Chondrocyte (in vitro differentiated cells): ENCODE results near the gene PRLR. TPM values are rescaled to one million over a fixed set of nuclear protein-coding genes. Genes with fewer than 3 reads are reported as not detected.

Experiments used
- DNase-seq: peaks from one replicate; pipeline ENCODE4 v3.0.0; 2021; ENCODE audit warnings: mixed read lengths, low spot score
- H3K27ac Mint-ChIP-seq: one replicate; pipeline ENCODE4 v1.8.0; 2021; ENCODE audit warnings: mild to moderate bottlenecking, moderate library complexity, mixed read lengths; ENCODE audit not compliant: unreplicated experiment
- H3K27me3 Mint-ChIP-seq: 2 replicates; pipeline ENCODE4 v1.8.0; 2021; ENCODE audit warnings: low read depth, mixed read lengths
- H3K36me3 Mint-ChIP-seq: 2 replicates; pipeline ENCODE4 v1.8.0; 2021; ENCODE audit warnings: low read depth, mixed read lengths
- H3K4me1 Mint-ChIP-seq: 2 replicates; pipeline ENCODE4 v1.8.0; 2021; ENCODE audit warnings: low read depth, mild to moderate bottlenecking, mixed read lengths
- H3K4me3 Mint-ChIP-seq: one replicate; pipeline ENCODE4 v1.8.0; 2021; ENCODE audit warnings: mild to moderate bottlenecking, moderate library complexity, mixed read lengths; ENCODE audit not compliant: unreplicated experiment
- H3K9me3 Mint-ChIP-seq: 2 replicates; pipeline ENCODE4 v1.8.0; 2021; ENCODE audit warnings: low read depth, mixed read lengths
- total RNA-seq: library from RNA; stranded (reverse); gene quantifications from 3 replicates; pipeline ENCODE4 v1.2.1, GENCODE V29; 2021
- TF ChIP-seq, protein P1 (sequence below): fragments of 200-600 bp; sonication (generic); IDR thresholded peaks from 2 replicates; pipeline ENCODE4 v1.5.0; 2021; ENCODE audit warnings: antibody characterized with exemption, mild to moderate bottlenecking, moderate library complexity

The PRLR gene
- total RNA-seq, 1 donor from 2014 or later: 0.05 TPM

DNA sequence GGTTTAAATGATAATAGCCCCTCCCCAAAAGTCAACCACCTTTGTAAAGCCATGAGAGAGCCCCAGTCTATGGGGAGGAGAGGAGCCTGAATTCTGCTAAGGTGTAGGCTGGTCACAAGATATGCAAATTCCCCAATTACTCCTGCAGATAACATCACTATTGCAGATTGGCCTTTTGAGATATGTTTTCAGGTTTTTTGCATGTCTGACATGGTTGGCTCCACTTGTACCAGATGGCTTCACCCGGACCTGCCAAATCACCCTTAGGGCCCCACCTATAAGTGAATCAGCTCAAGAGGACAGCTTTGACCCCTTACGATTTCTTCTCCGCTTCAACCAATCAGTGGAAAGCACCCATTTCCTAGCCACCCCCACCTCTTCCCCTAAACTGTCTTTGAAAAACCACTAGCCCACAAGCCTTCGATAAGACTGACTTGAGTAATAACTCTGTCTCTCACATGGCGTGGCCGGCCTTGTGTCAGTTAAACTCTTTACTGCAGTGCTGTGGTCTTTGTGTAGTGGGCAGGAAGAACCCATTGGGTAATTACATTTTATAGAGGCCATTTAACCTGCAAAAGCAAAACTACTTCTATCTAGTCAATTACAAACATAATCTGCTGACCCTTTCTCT, 69.7 kb downstream of the PRLR start:
- no peaks in the 10 kb centered on the region for H3K9me3 Mint-ChIP-seq
- no peak overlapping the region for H3K27ac Mint-ChIP-seq
- no peaks in the 10 kb centered on the region for H3K36me3 Mint-ChIP-seq
- no peak overlapping the region for H3K4me3 Mint-ChIP-seq
- no peak for DNase-seq
- peaks cover 3% of the 10 kb centered on the region for H3K27me3 Mint-ChIP-seq
- no peaks in the 10 kb centered on the region for H3K4me1 Mint-ChIP-seq
- TF ChIP-seq, protein P1, sequence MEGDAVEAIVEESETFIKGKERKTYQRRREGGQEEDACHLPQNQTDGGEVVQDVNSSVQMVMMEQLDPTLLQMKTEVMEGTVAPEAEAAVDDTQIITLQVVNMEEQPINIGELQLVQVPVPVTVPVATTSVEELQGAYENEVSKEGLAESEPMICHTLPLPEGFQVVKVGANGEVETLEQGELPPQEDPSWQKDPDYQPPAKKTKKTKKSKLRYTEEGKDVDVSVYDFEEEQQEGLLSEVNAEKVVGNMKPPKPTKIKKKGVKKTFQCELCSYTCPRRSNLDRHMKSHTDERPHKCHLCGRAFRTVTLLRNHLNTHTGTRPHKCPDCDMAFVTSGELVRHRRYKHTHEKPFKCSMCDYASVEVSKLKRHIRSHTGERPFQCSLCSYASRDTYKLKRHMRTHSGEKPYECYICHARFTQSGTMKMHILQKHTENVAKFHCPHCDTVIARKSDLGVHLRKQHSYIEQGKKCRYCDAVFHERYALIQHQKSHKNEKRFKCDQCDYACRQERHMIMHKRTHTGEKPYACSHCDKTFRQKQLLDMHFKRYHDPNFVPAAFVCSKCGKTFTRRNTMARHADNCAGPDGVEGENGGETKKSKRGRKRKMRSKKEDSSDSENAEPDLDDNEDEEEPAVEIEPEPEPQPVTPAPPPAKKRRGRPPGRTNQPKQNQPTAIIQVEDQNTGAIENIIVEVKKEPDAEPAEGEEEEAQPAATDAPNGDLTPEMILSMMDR: no peak

DNA sequence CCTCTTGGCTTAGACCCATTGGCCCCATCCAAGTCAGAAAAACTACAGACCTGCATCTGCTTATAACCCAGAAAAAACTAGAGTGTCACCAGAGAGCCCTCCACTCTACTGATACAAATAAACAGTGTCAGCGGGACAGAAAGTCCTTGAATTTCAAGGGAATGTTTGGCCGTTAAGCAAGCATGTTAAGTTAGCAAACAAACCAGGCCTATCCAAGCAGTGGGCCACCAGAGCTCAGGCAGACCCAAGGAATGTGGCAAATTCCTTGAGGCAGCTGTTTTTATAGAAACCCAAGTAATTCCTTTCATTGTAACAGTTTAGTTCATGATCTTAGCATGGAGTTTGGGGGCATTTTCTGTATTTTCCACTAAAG, 70.9 kb downstream of the PRLR start:
- no peaks in the 10 kb centered on the region for H3K9me3 Mint-ChIP-seq
- no peak overlapping the region for H3K27ac Mint-ChIP-seq
- TF ChIP-seq, protein P1: no peak
- H3K4me1 Mint-ChIP-seq: no peaks in the 10 kb centered on the region
- H3K36me3 Mint-ChIP-seq: no peaks in the 10 kb centered on the region
- peaks cover 3% of the 10 kb centered on the region for H3K27me3 Mint-ChIP-seq
- DNase-seq: no peak
- H3K4me3 Mint-ChIP-seq: no peak overlapping the region

DNA sequence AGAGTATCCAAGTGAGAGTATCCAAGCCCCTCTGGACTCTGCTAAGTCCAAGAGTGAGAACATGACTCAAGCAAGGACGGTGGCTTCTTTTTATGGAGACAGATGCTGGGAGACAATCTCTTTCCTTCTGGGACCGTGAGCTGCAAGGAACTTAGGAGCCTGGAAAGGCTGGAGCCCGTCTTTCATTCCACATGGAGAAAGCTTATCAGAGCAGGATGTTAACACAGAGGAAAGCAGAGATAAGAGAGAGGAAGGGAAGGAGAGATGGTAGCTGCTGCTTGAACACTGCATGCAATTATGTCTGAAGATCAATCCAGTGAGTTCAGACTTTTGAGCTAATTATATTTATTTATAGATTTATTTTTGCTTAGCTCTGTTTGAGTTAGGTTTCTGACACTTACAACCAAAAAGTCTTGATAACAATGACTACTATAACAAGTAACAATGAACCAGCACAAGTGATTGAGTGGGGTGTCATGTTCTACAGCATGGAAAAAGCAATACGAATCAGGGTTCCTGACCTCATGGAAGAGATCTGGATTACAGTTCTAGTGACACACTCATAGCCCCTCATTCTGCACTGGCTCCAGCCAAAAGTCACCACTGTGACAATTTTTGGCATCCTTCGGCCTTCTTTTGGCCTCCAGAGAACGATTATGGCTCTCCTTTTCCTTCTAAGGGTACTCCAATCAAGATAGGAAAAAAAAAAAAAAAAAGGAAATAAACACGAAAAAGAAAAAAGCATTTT, 71.5 kb downstream of the PRLR start:
- no peak overlapping the region for H3K27ac Mint-ChIP-seq
- no peaks in the 10 kb centered on the region for H3K9me3 Mint-ChIP-seq
- TF ChIP-seq, protein P1: no peak
- no peak for DNase-seq
- no peaks in the 10 kb centered on the region for H3K36me3 Mint-ChIP-seq
- H3K27me3 Mint-ChIP-seq: peaks cover 3% of the 10 kb centered on the region
- no peak overlapping the region for H3K4me3 Mint-ChIP-seq
- no peaks in the 10 kb centered on the region for H3K4me1 Mint-ChIP-seq

DNA sequence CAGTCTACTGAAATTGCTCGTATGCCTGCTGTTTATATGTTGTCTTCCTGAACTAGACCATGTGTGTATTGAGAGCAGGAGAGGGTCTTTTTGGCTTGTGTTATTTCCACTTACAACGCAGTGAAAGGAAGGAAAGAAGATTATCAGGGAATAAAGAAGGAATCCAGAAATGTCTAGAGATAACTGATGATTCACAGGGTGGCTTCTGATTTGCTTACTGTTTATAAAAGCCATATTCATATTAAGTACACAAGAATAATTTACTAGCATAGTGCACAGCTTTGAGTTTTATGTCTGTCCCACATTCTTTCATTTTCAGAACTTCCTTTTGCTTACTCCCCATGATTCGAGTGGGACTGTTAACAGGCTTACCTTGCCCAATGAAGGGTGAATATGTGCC, 72.1 kb downstream of the PRLR start:
- Mint-ChIP-seq H3K9me3 (no peaks in the 10 kb centered on the region), H3K4me1 (no peaks in the 10 kb centered on the region), H3K36me3 (no peaks in the 10 kb centered on the region), H3K4me3 (no peak overlapping the region), H3K27ac (no peak overlapping the region), H3K27me3 (peaks cover 6% of the 10 kb centered on the region)
- TF ChIP-seq, protein P1: no peak
- DNase-seq: no peak

DNA sequence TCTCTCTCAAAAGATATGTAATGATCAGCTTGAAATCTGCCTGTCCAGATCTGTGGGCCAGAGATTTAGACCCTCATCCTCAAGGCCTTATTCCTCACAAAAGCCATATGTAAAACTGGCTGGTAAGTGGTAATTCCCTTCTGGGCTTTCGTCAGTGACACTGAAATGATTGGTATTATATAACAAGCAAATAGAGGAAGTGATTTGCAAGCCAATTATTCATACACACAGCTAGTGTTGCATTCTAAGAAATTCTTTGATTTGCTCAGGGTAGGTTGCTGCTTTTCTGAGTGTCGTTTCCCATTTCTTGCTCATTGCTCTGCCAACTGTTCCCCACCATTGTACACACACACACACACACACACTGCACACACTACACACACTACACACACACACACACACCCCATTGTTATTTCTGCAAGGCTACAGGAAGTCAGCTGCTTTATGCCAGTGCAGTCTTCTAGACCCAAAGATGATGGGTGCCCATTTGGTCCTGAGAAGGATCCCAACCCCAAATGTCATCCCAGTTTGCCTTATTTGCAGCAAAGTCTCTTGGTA, 76.8 kb downstream of the PRLR start:
- Mint-ChIP-seq H3K9me3 (no peaks in the 10 kb centered on the region), H3K4me3 (no peak overlapping the region), H3K36me3 (no peaks in the 10 kb centered on the region), H3K4me1 (no peaks in the 10 kb centered on the region), H3K27ac (no peak overlapping the region), H3K27me3 (peaks cover 8% of the 10 kb centered on the region)
- TF ChIP-seq, protein P1: no peak
- no peak for DNase-seq
